ENCODE measurements around the gene SLC8A3.
"Not testable (repeated sequence)": the region's sequence is repeated elsewhere in the genome, so short reads cannot be mapped to it uniquely, and the experiment has no call there.

GRCh38 chr14:70231756-70232544 lies 43.2 kb upstream of the SLC8A3 start:
- TF ChIP-seq, protein P1, sequence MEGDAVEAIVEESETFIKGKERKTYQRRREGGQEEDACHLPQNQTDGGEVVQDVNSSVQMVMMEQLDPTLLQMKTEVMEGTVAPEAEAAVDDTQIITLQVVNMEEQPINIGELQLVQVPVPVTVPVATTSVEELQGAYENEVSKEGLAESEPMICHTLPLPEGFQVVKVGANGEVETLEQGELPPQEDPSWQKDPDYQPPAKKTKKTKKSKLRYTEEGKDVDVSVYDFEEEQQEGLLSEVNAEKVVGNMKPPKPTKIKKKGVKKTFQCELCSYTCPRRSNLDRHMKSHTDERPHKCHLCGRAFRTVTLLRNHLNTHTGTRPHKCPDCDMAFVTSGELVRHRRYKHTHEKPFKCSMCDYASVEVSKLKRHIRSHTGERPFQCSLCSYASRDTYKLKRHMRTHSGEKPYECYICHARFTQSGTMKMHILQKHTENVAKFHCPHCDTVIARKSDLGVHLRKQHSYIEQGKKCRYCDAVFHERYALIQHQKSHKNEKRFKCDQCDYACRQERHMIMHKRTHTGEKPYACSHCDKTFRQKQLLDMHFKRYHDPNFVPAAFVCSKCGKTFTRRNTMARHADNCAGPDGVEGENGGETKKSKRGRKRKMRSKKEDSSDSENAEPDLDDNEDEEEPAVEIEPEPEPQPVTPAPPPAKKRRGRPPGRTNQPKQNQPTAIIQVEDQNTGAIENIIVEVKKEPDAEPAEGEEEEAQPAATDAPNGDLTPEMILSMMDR (IDR thresholded peaks at IDR 0.05): not testable (repeated sequence)
- not testable (repeated sequence) for TF ChIP-seq POLR2A (IDR thresholded peaks at IDR 0.05)
